Measurements from ENCODE around the gene TSEN34. TPM values are rescaled to one million over a fixed set of nuclear protein-coding genes. Genes with fewer than 3 reads are reported as not detected.
"Not testable (repeated sequence)": the region's sequence is repeated elsewhere in the genome, so short reads cannot be mapped to it uniquely, and the experiment has no call there.

TSEN34 gene
- total and polyA plus RNA-seq, 10 donors, result 25.5 to 109 (median 43.0) TPM

GRCh38 chr19:54243809-54244208 is 52.7 kb downstream of the TSEN34 start:
- Histone ChIP-seq H3K36me3 (peaks cover 0 to 18% (median 0%) of the 10 kb centered on the region in 6 donors), H3K27me3 (replicated peaks in 1 of 7) (peaks cover 0 to 16% (median 0%) of the 10 kb centered on the region in 7 donors), H3K4me1 (peaks cover 7 to 35% (median 25%) of the 10 kb centered on the region in 6 donors)
- H3K27ac ChIP-seq; intact Hi-C loops (cut with DNase I; ENCODE audit: low total_unique reads); H3K9me3 ChIP-seq; DNase-seq; H3K4me3 ChIP-seq: not testable (repeated sequence)
- WGBS, 5 donors, result 19 to 39% (median 38%) methylated on average over 3 to 7 of the region's 8 CpGs; no CpG with 5 or more reads in 2 of the 5 donors

Other genes starting within 250 kb of the TSEN34 start
- gene CACNG8, start 228.4 kb upstream of the TSEN34 start, total RNA-seq, result under 1 TPM in 3 of 7 donors, not detected in 4; 0.03 to 0.11 (median 0.06) TPM
- gene CACNG8, start 228.4 kb upstream of the TSEN34 start, polyA plus RNA-seq, result under 1 TPM in 1 of 3 donors, not detected in 2; 0.02 TPM
- gene CACNG6, start 199.7 kb upstream of the TSEN34 start, total RNA-seq, result not detected
- not detected for gene CACNG6, start 199.7 kb upstream of the TSEN34 start, polyA plus RNA-seq
- gene VSTM1, start 127.4 kb upstream of the TSEN34 start, total RNA-seq, result 10 to 100 TPM in 2 of 7 donors, 1 to 10 TPM in 4, not detected in 1; 2.8 to 13.3 (median 7.3) TPM
- gene VSTM1, start 127.4 kb upstream of the TSEN34 start, polyA plus RNA-seq, result under 1 TPM; 0.32 to 0.70 (median 0.41) TPM
- gene TARM1, start 109.9 kb upstream of the TSEN34 start, total RNA-seq, result 1 to 10 TPM in 1 of 7 donors, not detected in 6; 1.5 TPM
- gene TARM1, start 109.9 kb upstream of the TSEN34 start, polyA plus RNA-seq, result not detected
- 10 to 100 TPM in 6 of 7 donors, 1 to 10 TPM in 1; 9.1 to 49.5 (median 18.3) TPM for gene OSCAR, start 90.5 kb upstream of the TSEN34 start, total RNA-seq
- gene OSCAR, start 90.5 kb upstream of the TSEN34 start, polyA plus RNA-seq, result 10 to 100 TPM in 2 of 3 donors, 1 to 10 TPM in 1; 2.4 to 18.2 (median 12.9) TPM
- 100 to 1,000 TPM in 1 of 7 donors, 10 to 100 TPM in 6; 14.5 to 109 (median 73.5) TPM for gene NDUFA3, start 88.5 kb upstream of the TSEN34 start, total RNA-seq
- 100 to 1,000 TPM; 162 to 197 (median 185) TPM for gene NDUFA3, start 88.5 kb upstream of the TSEN34 start, polyA plus RNA-seq
- 10 to 100 TPM; 16.5 to 22.7 (median 20.1) TPM for gene TFPT, start 75.7 kb upstream of the TSEN34 start, total RNA-seq
- gene TFPT, start 75.7 kb upstream of the TSEN34 start, polyA plus RNA-seq, result 10 to 100 TPM; 24.8 to 36.5 (median 28.8) TPM
- 10 to 100 TPM; 34.7 to 57.0 (median 48.1) TPM for gene PRPF31, start 75.6 kb upstream of the TSEN34 start, total RNA-seq
- 10 to 100 TPM; 45.5 to 66.2 (median 59.1) TPM for gene PRPF31, start 75.6 kb upstream of the TSEN34 start, polyA plus RNA-seq
- gene CNOT3, start 53.5 kb upstream of the TSEN34 start, total RNA-seq, result 10 to 100 TPM; 40.7 to 56.1 (median 48.2) TPM
- 10 to 100 TPM; 17.7 to 34.3 (median 24.6) TPM for gene CNOT3, start 53.5 kb upstream of the TSEN34 start, polyA plus RNA-seq
- gene LENG1, start 31.6 kb upstream of the TSEN34 start, total RNA-seq, result 10 to 100 TPM in 2 of 7 donors, 1 to 10 TPM in 5; 7.5 to 12.1 (median 9.0) TPM
- 10 to 100 TPM in 1 of 3 donors, 1 to 10 TPM in 2; 7.4 to 14.6 (median 9.1) TPM for gene LENG1, start 31.6 kb upstream of the TSEN34 start, polyA plus RNA-seq
- gene TMC4, start 18.1 kb upstream of the TSEN34 start, total RNA-seq, result 1 to 10 TPM in 3 of 7 donors, under 1 TPM in 2, not detected in 2; 0.51 to 4.0 (median 1.0) TPM
- gene TMC4, start 18.1 kb upstream of the TSEN34 start, polyA plus RNA-seq, result under 1 TPM; 0.12 to 0.86 (median 0.22) TPM
- gene MBOAT7, start 1.7 kb upstream of the TSEN34 start, total RNA-seq, result 100 to 1,000 TPM in 3 of 7 donors, 10 to 100 TPM in 4; 65.1 to 208 (median 85.9) TPM
- gene MBOAT7, start 1.7 kb upstream of the TSEN34 start, polyA plus RNA-seq, result 10 to 100 TPM; 12.0 to 19.4 (median 14.7) TPM
- gene RPS9, start 9.6 kb downstream of the TSEN34 start, total RNA-seq, result 1,000 to 10,000 TPM; 1,182 to 2,757 (median 1,587) TPM
- gene RPS9, start 9.6 kb downstream of the TSEN34 start, polyA plus RNA-seq, result 1,000 to 10,000 TPM; 6,196 to 7,306 (median 6,994) TPM
- gene LILRB3, start 31.7 kb downstream of the TSEN34 start, total RNA-seq, result 100 to 1,000 TPM in 3 of 7 donors, 10 to 100 TPM in 4; 61.5 to 443 (median 97.5) TPM
- 10 to 100 TPM in 2 of 3 donors, 1 to 10 TPM in 1; 6.4 to 24.6 (median 22.5) TPM for gene LILRB3, start 31.7 kb downstream of the TSEN34 start, polyA plus RNA-seq
- 10 to 100 TPM; 21.5 to 77.5 (median 38.3) TPM for gene LILRA6, start 51.5 kb downstream of the TSEN34 start, total RNA-seq
- 1 to 10 TPM; 1.2 to 8.2 (median 6.7) TPM for gene LILRA6, start 51.5 kb downstream of the TSEN34 start, polyA plus RNA-seq
- 100 to 1,000 TPM in 1 of 7 donors, 10 to 100 TPM in 6; 38.9 to 112 (median 79.6) TPM for gene LILRB5, start 66.0 kb downstream of the TSEN34 start, total RNA-seq
- gene LILRB5, start 66.0 kb downstream of the TSEN34 start, polyA plus RNA-seq, result 10 to 100 TPM in 2 of 3 donors, 1 to 10 TPM in 1; 3.8 to 41.2 (median 23.9) TPM
- gene LILRB2, start 89.8 kb downstream of the TSEN34 start, total RNA-seq, result 100 to 1,000 TPM in 3 of 7 donors, 10 to 100 TPM in 4; 52.9 to 209 (median 94.5) TPM
- 10 to 100 TPM; 10.2 to 26.0 (median 23.8) TPM for gene LILRB2, start 89.8 kb downstream of the TSEN34 start, polyA plus RNA-seq
- 100 to 1,000 TPM in 2 of 7 donors, 10 to 100 TPM in 5; 43.3 to 262 (median 79.9) TPM for gene LILRA5, start 121.9 kb downstream of the TSEN34 start, total RNA-seq
- 10 to 100 TPM; 16.3 to 53.6 (median 34.5) TPM for gene LILRA5, start 121.9 kb downstream of the TSEN34 start, polyA plus RNA-seq
- 10 to 100 TPM; 11.5 to 61.1 (median 17.5) TPM for gene LILRA4, start 147.9 kb downstream of the TSEN34 start, total RNA-seq
- 10 to 100 TPM; 32.1 to 80.9 (median 39.8) TPM for gene LILRA4, start 147.9 kb downstream of the TSEN34 start, polyA plus RNA-seq
- 100 to 1,000 TPM in 6 of 7 donors, 10 to 100 TPM in 1; 95.9 to 164 (median 125) TPM for gene LAIR1, start 173.6 kb downstream of the TSEN34 start, total RNA-seq
- 10 to 100 TPM; 56.3 to 74.8 (median 71.1) TPM for gene LAIR1, start 173.6 kb downstream of the TSEN34 start, polyA plus RNA-seq
- 1 to 10 TPM in 5 of 7 donors, under 1 TPM in 2; 0.97 to 2.9 (median 1.2) TPM for gene TTYH1, start 224.2 kb downstream of the TSEN34 start, total RNA-seq
- 1 to 10 TPM; 1.1 to 3.5 (median 1.2) TPM for gene TTYH1, start 224.2 kb downstream of the TSEN34 start, polyA plus RNA-seq

All from spleen (tissue), 11 donors.